ENCODE results near the gene C11orf97.

GRCh38 chr11:94532211-94532610, 19.9 kb downstream of the C11orf97 start:
- TF ChIP-seq CTCF (IDR thresholded peaks at IDR 0.05) (no peak), ZFX (IDR thresholded peaks at IDR 0.05; ENCODE audit: borderline replicate concordance) (no peak)

All from 22Rv1 (cell line).